ENCODE data around the gene SCFD2.
A peak's percentile ranks its signal among the peaks of the same experiment; 100 is the strongest.
"Not testable (repeated sequence)": the region's sequence is repeated elsewhere in the genome, so short reads cannot be mapped to it uniquely, and the experiment has no call there.

Gene SCFD2

DNA sequence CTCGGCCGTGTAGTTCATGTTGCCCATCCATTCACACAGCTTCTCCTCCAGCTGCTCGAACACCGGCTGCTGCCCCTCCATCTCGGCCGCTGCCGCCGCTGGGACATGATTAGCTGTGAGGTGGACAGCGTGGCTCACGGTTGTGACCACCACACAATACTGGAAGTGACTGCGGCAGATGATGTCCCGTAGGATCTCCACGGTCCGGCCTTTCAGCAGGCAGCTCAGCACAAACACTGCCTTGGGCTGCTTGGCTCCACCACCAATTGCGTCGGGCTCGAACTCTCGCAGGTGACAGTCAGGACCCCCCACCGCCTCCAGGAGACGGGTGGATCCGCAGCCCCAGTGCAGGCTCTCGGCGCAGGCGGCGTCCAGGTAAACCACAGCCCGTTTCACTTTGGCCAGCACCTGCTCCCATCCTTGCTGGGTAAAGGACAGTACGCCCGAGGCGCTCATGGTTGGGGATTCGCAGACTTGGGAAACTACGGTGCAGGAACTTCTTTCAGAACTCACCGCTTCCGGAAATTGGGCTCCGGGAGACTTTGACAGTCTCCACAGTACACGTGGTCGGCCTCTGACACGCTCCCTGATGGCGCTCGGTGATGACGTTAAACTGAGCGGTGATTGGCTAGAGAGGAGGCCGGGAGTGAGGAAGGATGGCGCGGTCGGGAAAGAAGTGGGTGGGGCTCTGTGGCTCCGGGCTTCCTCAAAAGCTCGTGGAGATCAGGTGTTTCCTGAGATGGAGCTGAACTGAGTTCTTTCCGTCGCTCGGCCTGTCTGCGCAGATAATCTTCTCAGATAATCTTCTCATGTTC is at the start of gene SCFD2:
Gene SCFD2, minus strand, starts transcription at position 576 of the 815 bp plus-strand sequence.
- peak; percentile 97 for DNase-seq (ENCODE audit: low read depth)

DNA sequence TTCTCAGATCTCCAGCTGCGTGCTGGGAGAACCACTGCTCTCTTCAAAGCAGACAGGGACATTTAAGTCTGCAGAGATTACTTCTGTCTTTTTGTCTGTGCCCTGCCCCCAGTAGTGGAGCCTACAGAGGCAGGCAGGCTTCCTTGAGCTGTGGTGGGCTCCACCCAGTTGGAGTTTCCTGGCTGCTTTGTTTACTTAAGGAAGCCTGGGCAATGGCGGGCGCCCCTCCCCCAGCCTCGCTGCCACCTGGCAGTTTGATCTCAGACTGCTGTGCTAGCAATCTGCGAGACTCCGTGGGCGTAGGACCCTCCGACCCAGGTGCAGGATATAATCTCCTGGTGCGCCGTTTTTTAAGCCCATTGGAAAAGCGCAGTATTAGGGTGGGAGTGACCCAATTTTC is 43.6 kb upstream of the SCFD2 start:
- DNase-seq (ENCODE audit: low read depth): not testable (repeated sequence)

DNA sequence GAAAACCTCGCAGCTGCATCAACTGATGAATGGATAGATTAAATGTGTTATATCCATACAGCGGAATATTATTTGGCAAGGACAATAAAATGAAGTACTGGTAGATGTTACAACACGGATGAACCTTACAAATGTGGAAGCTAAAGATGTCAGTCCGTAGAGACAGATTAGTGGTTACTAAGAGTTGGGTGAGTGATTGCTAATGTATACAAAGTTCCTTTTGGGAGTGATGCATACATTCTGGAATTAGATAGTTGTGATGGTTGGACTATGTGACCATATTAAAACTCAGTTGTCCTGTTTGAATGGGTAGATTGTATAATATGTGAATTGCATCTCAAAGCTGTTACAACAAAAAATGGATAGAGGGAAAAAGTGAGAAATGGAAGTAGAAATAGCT is 14.4 kb upstream of the SCFD2 start:
- no peak for DNase-seq (ENCODE audit: low read depth)

DNA sequence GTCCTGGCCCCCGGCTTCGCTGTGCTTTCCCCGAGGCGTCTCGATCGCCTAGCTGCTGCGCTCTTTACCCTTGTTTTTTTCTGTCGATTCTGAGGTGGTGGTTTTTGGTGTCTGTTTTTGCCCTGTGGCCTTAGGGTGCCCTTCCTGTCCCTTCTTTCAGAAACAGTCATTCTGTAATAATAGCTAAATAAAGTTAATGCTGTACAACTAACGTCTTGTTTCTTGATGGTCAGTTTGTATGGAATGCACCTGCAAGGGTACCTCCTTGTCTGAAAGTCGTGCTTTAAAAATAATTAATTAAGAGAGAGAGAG is 12.3 kb upstream of the SCFD2 start:
- DNase-seq (ENCODE audit: low read depth): no peak

DNA sequence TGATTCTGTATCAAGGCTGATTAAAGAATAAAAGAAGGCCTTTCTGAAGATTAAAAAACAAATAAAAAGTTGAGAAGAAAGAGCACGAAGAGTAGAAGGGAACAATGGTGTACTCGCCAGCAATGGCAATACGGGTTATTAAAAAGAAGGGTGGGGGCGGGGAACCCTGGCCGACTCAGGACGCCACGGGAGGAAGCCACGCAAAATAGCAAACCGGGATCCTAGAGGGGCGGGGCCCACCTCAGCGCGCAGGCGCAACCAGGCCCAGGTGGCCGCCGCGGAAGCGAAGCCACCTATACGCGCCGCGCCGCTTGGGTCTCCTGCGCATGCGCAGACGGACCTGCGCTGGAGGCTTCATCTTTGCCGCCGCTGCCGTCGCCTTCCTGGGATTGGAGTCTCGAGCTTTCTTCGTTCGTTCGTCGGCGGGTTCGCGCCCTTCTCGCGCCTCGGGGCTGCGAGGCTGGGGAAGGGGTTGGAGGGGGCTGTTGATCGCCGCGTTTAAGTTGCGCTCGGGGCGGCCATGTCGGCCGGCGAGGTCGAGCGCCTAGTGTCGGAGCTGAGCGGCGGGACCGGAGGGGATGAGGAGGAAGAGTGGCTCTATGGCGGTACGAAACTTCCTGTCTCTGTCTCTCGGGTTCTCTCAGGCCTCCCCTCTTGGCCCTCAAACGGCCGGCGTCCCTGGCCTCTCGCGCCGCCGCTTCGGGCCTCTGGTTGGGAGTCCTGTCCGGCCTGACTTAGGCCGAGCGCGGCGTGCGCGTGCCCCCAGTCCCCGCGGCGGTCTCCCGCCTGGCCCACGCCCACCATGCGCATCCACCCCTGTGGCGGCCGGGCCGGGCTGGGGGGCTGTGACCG is 11.7 kb upstream of the SCFD2 start, which contains the start of gene FIP1L1:
Gene FIP1L1, plus strand, starts transcription at position 323 of the 852 bp plus-strand sequence. Its CDS starts 198 bp downstream, at position 521.
- peak; percentile 88 for DNase-seq (ENCODE audit: low read depth)

DNA sequence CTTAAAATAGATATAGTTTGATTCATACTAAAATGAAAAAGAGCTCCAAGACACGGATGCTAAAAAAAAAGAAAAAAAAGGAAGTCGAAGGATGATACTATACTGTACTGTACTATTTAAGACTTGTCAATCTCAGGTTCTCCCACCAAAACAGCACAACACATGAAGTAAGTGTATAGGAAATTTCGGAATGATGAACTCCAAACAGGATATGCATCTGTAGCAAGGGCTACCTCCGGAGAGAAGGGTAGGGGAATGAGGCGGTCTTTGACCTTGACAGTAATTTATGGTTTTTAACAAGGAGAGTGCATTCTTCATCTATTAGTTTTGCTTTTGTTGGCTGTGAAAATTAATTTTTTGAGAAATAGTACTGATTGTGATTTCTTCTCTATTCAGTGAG is 11.0 kb upstream of the SCFD2 start:
- no peak for DNase-seq (ENCODE audit: low read depth)

DNA sequence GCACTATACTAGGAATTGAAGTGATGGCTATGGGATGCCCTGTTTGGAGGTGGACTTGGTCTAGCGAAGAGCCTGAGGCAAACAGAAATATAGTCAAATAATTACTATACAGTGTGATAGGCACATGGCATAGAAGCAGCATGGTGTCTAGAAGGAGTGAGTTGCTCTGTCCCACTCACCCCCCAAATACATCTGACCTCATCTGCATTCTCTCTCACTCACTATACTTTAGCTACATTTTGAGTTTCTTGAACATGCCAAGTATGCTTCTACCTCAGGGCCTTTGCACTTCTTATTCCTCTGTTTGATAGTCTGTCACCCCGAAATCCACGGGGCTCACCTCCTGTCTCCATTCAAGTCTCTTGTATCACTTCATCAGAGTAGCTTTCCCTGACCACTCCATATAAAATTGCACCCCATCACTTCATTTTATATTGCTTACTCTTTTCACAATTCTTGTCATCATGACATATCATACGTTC is 9.0 kb upstream of the SCFD2 start:
- DNase-seq (ENCODE audit: low read depth): no peak

DNA sequence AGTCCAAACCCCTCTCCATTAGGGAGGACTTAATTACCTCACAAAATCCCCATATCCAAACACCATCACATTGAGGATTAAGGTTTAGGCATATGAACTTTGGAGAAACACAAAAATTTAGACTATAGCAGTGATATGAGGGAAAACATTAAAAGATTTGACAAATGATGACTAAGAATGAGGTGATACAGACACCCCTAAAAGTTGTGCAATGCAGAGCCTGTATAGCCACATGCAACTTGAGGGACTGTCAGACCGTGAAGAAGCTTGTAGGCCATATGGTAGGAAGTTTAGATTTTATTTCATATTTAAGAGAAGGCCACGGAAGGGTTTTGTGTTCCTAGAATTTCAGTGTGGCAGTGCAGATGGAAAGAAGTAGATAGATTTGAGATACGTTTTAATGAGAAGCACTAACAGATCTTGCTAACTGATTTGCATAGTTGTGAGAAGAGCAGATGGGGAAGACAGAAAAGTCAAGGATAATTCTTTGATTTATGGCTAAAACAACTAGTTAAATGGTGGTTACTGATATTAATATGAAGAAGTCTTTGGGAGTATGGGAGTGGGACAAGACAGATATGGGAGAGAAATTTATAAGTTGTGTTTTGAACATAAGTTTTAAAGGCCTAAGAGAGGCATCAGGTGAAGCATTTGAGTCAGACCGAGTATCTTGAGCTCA is 6.1 kb upstream of the SCFD2 start:
- no peak for DNase-seq (ENCODE audit: low read depth)

DNA sequence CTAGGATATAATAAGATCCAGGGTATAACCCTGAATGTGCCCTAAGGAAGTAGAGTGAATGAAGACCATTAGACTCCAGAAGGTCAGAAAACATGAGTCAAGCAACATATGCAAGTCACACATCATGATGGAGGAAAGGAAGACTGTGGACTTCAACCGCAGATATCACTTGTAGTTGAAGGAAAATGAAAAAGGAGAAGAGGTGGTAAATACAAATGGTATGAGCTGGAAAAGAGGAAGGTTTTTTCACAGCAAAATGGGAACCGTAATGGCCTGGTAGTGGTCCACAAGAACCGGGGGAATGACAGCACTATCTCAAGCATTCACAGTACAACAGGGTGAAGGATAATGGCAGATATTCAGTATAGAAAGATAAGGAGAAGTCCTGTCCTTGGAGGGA is 5.2 kb upstream of the SCFD2 start:
- DNase-seq (ENCODE audit: low read depth): no peak

DNA sequence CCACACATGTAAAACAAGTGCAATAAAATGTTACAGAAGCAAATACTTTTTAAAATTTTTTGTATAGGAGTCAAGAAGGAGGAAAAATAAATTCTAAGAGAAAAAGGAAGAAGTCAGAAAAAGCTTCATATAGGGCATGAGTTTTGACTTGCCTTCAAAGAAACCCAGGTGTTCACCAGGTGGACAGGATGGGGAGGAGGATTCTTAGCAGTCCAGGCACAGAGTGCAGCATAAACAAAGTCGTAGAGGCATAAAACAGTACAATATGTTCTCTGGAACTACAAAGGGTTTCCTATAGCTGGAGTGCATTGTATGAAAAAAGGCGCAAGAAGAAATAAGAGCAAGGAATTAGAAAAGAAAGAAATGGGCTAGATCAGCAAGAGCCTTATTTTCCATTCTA is 1.9 kb upstream of the SCFD2 start:
- DNase-seq (ENCODE audit: low read depth): no peak

DNA sequence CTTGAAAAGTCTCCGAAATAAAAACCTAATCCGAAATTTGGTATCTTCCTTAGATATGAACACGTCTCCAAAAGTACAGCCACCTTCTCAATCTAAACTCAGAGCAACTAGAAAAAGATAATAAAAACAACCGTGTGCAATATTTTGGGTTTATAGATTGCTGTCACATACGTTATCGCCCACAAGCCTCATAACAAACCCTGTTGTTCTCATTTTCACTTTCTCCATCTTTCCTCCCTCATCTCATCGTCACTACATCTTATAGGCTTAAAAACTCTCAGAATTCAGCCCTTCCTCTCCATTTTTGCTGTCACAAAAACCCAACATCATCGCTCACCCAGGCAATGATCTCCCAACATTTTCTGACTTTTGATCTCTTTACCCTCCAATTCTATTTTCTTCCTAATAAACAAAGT is 448 bp upstream of the SCFD2 start:
- DNase-seq (ENCODE audit: low read depth): no peak

DNA sequence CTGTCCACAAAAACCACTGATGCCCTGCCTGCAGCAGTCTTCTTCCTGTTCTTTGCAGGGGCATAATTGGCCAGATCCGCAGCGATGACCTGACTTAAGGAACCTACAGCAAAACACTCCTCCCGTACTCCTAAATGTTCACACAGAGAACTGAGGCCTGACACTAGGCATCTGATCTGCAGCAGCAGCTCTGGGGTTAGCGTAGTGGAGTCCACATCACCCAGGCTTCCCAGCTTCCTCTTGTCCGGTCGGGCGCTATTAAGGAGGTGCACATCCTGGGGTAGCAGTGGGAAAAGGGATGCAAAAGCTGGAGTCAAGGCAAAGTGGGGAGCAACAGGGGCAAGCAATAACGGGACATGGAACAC is 758 bp downstream of the SCFD2 start:
- DNase-seq (ENCODE audit: low read depth): no peak

DNA sequence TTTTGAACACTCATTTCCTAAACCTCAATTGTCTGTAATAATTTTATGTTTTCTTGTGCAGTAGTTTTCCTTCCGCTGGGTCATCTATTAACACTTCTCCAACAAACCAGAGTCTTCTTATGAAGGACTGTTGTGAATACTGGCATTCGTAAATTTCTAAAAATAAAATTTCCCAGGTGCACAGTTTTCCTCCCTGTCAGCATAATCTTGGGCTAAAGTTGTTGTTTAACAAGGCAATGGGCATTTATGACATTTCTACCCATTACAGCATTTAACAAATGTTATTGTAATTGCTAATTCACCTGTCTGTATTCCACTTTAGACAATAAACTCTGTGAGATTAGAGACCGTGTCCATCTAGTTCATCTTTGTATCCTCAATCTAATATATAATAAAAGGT is 1.2 kb downstream of the SCFD2 start:
- no peak for DNase-seq (ENCODE audit: low read depth)

DNA sequence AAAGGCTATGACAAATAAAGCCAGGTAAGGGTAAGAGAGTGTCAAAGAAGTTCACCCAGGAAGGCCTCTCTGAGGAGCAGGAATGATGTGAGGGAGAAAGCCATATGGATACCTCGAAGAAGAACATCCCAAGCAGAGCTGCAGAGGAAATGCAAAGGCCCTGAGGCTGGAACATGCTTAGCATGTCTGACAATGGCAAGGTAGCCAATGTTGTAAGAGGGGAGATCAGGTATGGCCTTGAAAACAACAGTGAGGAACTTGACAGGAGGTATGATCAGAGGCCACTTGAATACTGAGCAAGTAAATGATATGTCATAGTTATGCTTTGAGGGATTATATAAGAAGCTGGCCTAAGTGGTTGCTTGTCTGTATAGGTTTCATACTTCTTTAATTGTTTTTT is 3.8 kb downstream of the SCFD2 start:
- no peak for DNase-seq (ENCODE audit: low read depth)

DNA sequence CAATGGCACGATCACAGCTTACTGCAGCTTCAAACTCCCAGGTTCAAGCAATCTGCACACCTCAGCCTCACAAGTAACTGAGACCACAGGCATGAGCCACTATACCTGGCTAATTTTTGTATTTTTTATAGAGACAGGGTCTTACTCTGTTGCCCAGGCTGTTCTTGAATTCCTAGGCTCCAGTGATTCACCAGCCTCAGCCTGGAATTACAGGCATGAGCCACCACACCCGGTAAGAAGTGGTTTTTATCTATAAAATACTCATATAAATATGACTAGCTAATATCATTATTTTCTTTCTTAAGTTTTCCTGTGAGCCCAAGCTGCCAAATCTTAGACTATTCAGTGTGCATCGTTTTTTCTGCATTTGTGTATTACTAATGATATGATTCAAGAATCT is 4.4 kb downstream of the SCFD2 start:
- no peak for DNase-seq (ENCODE audit: low read depth)

DNA sequence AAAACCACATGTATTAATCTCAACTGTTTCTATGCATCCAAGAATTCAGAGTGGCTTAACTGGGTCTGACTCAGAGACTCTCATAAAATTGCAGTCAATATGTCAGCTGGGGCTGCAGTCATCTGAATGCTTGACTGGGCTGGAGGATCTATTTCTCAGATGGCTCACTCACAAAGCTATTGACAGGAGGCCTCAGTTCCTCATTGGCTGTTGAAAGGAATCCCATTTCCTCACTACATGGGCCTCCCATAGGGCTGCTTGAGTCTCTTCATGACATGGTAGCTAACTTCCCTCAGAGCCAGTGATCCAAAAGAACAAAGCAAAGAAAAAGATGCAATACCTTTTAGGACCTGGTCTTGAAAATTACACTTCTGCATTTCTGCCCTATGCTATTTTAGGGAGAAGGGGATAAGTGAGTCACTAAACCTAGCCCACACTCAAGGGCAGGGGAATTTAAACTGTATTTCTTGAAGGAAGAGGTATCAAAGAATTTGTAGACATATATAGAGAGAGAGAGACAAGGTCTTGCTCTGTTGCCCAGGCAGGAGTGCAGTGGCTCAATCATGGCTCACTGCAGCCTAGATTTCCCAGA is 9.8 kb downstream of the SCFD2 start:
- DNase-seq (ENCODE audit: low read depth): no peak

DNA sequence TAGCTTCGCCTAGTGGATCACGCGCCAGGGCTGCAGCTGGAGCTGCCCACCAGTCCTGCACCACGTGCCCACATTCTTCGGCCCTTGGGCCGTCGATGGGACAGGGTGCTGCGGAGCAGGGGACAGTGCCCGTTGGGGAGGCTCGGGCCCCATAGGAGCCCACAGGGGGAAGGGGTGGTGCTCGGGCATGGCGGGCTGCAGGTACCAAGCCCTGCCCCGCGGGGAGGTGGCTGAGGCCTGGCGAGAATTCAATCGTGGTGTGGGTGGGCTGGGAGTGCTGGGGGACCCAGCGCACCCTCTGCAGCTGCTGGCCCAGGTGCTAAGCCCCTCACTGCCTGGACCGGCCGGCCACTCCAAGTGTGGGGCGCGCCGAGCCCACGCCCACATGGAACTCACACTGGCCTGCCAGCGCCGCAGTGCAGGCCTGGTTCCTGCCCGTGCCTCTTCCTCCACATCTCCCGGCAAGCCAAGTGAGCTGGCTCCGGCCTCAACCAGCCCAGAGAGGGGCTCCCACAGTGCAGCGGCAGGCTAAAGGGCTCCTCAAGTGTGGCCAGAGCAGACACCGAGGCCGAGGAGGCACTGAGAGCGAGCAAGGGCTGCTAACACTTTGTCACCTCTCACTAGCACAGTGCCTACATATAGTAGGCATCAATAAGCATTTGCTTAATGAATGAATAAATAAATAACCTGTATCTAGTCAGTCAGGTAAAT is 11.7 kb downstream of the SCFD2 start:
- DNase-seq (ENCODE audit: low read depth): no peak

DNA sequence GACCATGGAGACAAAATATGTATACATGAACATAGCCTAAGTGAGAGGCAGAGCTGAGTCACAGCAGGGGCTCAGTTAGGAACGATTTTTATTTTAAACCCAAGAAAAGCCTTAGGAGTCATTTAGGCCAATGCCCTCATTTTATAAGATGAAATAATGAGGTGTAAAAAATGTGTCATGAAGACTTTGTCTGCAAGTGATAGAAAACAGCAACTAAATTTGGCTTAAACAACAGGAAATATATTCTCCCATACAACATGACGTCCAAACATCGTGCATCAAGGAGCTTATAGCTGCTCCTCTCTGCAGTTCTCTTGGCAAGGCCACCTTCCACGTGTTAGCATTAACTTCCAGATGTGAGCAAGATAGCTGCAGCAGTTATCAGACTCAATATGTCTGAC is 16.8 kb downstream of the SCFD2 start:
- no peak for DNase-seq (ENCODE audit: low read depth)

DNA sequence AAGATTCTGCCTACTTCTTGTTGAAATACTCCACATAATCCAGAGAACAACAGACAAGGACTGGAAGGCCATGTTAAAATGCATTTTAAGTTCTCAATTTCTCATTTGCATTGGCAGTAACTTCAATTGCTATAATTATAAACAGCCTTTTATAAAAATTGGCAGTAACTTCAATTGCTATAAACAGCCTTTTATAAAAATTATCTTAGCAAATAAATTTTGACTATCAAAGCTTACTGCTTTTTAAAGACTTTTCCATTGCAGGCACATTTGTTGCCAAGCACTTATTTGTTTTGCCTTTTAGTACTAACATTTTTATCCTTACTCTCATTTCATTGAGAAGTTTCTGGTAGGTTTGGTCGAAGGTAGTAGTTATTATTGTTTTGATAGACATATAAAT is 17.8 kb downstream of the SCFD2 start:
- DNase-seq (ENCODE audit: low read depth): no peak

DNA sequence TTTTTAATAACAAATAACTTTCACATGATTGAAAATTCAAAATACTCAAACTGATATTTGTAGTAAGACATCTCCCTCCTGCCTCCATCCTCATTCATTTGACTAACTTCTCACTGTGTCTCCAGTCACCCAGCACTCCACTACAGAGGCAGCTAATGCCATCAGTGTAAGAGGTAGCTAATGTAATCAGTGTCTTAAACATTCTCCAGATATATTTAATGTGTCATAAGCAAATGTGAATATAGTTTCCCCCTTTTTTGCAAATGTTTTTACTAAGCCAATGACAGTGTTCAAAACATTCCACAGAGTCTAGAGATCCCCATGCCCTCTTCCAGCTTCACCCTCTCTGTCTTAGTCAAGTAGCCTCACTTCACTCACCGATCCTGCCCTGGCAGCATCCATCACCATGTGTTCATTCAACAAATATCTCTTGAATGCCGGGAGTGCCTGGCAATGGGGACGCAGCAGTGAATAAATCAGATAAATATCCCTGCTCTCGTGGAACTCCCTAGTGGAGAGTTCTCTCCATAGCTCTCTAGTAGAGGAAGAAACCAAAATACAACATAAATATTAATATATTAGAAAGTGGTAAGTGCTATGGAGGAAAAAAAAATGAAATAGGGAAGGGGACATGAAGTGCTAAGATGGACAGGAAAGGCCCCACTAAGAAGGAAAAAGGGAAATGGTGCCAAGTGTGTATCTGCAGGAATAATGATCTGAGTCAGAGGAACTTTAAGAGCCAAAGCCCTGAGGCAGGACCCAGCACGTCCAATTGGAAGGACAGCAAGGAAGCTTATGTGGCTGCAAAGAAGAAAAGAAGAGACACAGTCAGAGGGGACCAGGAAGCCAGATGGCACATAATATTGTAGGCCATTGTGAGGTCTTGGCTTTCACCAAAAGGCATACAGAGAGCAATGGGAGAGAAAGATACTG is 18.7 kb downstream of the SCFD2 start:
- DNase-seq (ENCODE audit: low read depth): no peak

DNA sequence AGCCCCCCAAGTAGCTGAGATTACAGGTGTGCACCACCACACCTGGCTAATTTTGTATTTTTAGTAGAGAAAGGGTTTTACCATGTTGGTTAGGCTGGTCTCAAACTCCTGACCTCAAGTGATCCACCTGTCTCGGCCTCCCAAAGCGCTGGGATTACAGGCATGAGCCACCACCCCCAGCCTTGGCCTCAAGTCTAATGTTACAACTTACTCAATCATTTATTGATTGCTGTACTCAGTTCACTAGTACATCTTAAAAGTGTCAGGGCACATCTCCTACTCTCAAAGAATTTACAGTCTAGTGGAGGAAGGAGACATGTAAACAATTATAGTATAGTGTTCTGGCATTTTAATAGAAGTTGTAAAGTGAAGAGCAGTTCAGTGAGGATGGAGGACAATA is 19.5 kb downstream of the SCFD2 start:
- DNase-seq (ENCODE audit: low read depth): not testable (repeated sequence)

Data from T-helper 22 cell (primary cell).